SK-N-SH (cell line): ENCODE data around the gene RORB. TPM values are rescaled to one million over a fixed set of nuclear protein-coding genes. Genes with fewer than 3 reads are reported as not detected.

Experiments
- CTCF ChIA-PET: fragments of 300-600, 350-600 bp; formaldehyde crosslinking; extraction: SDS; loops from one replicate; lab custom pipeline; 2021; lab: Yijun Ruan, JAX
- POLR2A ChIA-PET: fragments of 350-600 bp; sonication (Branson Sonifier 250); formaldehyde crosslinking; extraction: SDS; loops from one replicate; lab custom pipeline; 2020; ENCODE audit warnings: antibody characterized with exemption, inconsistent platforms; lab: Yijun Ruan, JAX
- DNase-seq: peaks from one replicate; pipeline ENCODE4 v3.0.0; 2012
- H2AFZ ChIP-seq: fragments of 200-600 bp; sonication (generic); 2 replicates; pipeline ENCODE4 v1.8.1; 2016; ENCODE audit warnings: antibody characterized with exemption, mild to moderate bottlenecking, low read depth
- H3F3A ChIP-seq: fragments of 200-600 bp; sonication (generic); replicated peaks from 2 replicates; pipeline ENCODE3; 2016; ENCODE audit warnings: antibody characterized with exemption, mild to moderate bottlenecking; ENCODE audit not compliant: insufficient read depth
- H3K27ac ChIP-seq, 2 experiments: fragments of 200-500 bp in 1 of 2; fragments of 200-600 bp in 1 of 2; sonication (Bioruptor generic) in 1 of 2; sonication (generic), shearing (Covaris generic) in 1 of 2; 2 replicates each; pipeline versions ENCODE4 v1.5.1 to v1.6.1; 2014 to 2016; ENCODE audit warnings: low read depth in 2 of 2, inconsistent platforms in 1 of 2, low read length in 1 of 2, mild to moderate bottlenecking in 1 of 2, mixed read lengths in 1 of 2
- H3K27me3 ChIP-seq: fragments of 200-600 bp; sonication (generic), shearing (Covaris generic); 2 replicates; pipeline ENCODE4 v1.6.1; 2016; ENCODE audit warnings: mixed run types; ENCODE audit not compliant: insufficient read depth
- H3K36me3 ChIP-seq, 2 experiments: fragments of 200-500 bp in 1 of 2; fragments of 200-600 bp in 1 of 2; sonication (Bioruptor generic) in 1 of 2; sonication (generic) in 1 of 2; replicated peaks in 1 of 2; 2 replicates each; pipeline versions ENCODE3 to v1.5.1; 2014 to 2016; ENCODE audit warnings: low read length in 1 of 2, mild to moderate bottlenecking in 1 of 2; ENCODE audit not compliant: insufficient read depth in 2 of 2, control insufficient read depth in 1 of 2
- H3K4me1 ChIP-seq, 2 experiments: fragments of 200-500 bp in 1 of 2; fragments of 200-600 bp in 1 of 2; sonication (Bioruptor generic) in 1 of 2; sonication (generic), shearing (Covaris generic) in 1 of 2; 2 replicates each; pipeline versions ENCODE4 v1.5.1 to v1.6.1; 2014 to 2016; ENCODE audit warnings: low read depth in 1 of 2, low read length in 1 of 2, mixed run types in 1 of 2; ENCODE audit not compliant: insufficient read depth in 2 of 2, control insufficient read depth in 1 of 2
- H3K4me2 ChIP-seq: fragments of 200-600 bp; sonication (generic), shearing (Covaris generic); 2 replicates; pipeline ENCODE4 v1.6.1; 2017; ENCODE audit warnings: mixed run types
- H3K4me3 ChIP-seq, 2 experiments: fragments of 200-500 bp in 1 of 2; fragments of 200-600 bp in 1 of 2; sonication (Bioruptor generic) in 1 of 2; sonication (generic), shearing (Covaris generic) in 1 of 2; 2 replicates each; pipeline versions ENCODE4 v1.5.1 to v1.8.1; 2014 to 2016; ENCODE audit warnings: low read depth in 2 of 2, inconsistent platforms in 1 of 2, low read length in 1 of 2, mild to moderate bottlenecking in 1 of 2, mixed read lengths in 1 of 2, moderate library complexity in 1 of 2
- H3K79me2 ChIP-seq: fragments of 200-600 bp; sonication (generic); 2 replicates; pipeline ENCODE4 v1.8.1; 2017; ENCODE audit warnings: mild to moderate bottlenecking; ENCODE audit not compliant: insufficient read depth
- H3K9ac ChIP-seq: fragments of 200-600 bp; sonication (generic); 2 replicates; pipeline ENCODE4 v1.6.1; 2017; ENCODE audit warnings: mixed run types
- H3K9me2 ChIP-seq: fragments of 200-600 bp; sonication (generic); 2 replicates; pipeline ENCODE4 v1.6.1; 2017; ENCODE audit warnings: mixed run types
- H3K9me3 ChIP-seq: fragments of 200-600 bp; sonication (generic); 2 replicates; pipeline ENCODE4 v1.6.1; 2017; ENCODE audit warnings: mixed run types, mild to moderate bottlenecking, moderate library complexity
- H4K20me1 ChIP-seq: fragments of 200-600 bp; sonication (generic); 2 replicates; pipeline ENCODE4 v1.6.1; 2017; ENCODE audit warnings: mild to moderate bottlenecking, mixed run types; ENCODE audit not compliant: insufficient read depth
- CHD2 ChIP-seq: fragments of 150-350 bp; IDR thresholded peaks from 2 replicates; pipeline ENCODE4 v1.6.1; 2018; ENCODE audit warnings: low read length; ENCODE audit not compliant: partially characterized antibody
- ELF1 ChIP-seq: IDR thresholded peaks from 2 replicates; pipeline ENCODE4 v1.4.0; 2012
- EZH2phosphoT487 ChIP-seq: fragments of 200-600 bp; sonication (generic); IDR thresholded peaks from 2 replicates; pipeline ENCODE4 v1.6.1; 2017; ENCODE audit warnings: low read depth, mixed run types, mild to moderate bottlenecking, antibody characterized with exemption, moderate library complexity, borderline replicate concordance
- FOXJ3 ChIP-seq: sonication (generic); formaldehyde crosslinking; IDR thresholded peaks from 2 replicates; pipeline ENCODE4 v1.5.1; 2020; ENCODE audit warnings: mild to moderate bottlenecking, missing genetic modification reagents
- GATA2 ChIP-seq: sonication (generic); formaldehyde crosslinking; IDR thresholded peaks from 2 replicates; pipeline ENCODE4 v1.5.0; 2020; ENCODE audit warnings: mild to moderate bottlenecking, missing genetic modification reagents
- IRF3 ChIP-seq: fragments of 150-350 bp; IDR thresholded peaks from 2 replicates; pipeline ENCODE4 v1.6.1; 2016; ENCODE audit warnings: mild to moderate bottlenecking, low read depth, low read length
- MEF2A ChIP-seq: IDR thresholded peaks from 2 replicates; pipeline ENCODE4 v1.4.0; 2012; ENCODE audit warnings: low read depth, borderline replicate concordance
- MXI1 ChIP-seq: IDR thresholded peaks from 2 replicates; pipeline ENCODE4 v1.6.1; 2012; ENCODE audit warnings: mild to moderate bottlenecking, low read depth, low read length, improper control_type of control experiment
- NRF1 ChIP-seq: IDR thresholded peaks from 2 replicates; pipeline ENCODE4 v1.6.1; 2012; ENCODE audit warnings: low read depth, mild to moderate bottlenecking, low read length
- PBX3 ChIP-seq: IDR thresholded peaks from 2 replicates; pipeline ENCODE4; 2012
- RAD21 ChIP-seq: IDR thresholded peaks from 2 replicates; pipeline ENCODE4 v1.6.1; 2012; ENCODE audit warnings: mild to moderate bottlenecking, low read length
- RCOR1 ChIP-seq: fragments of 150-350 bp; IDR thresholded peaks from 2 replicates; pipeline ENCODE4 v1.6.1; 2017; ENCODE audit warnings: antibody characterized with exemption, low read length
- REST ChIP-seq: IDR thresholded peaks from 2 replicates; pipeline ENCODE4 v1.6.1; 2012; ENCODE audit warnings: mild to moderate bottlenecking, low read depth, low read length, moderate library complexity
- TAF1 ChIP-seq: IDR thresholded peaks from 2 replicates; pipeline ENCODE4 v1.6.1; 2012; ENCODE audit warnings: low read depth, mild to moderate bottlenecking, low read length, moderate library complexity, borderline replicate concordance
- TCF12 ChIP-seq: IDR thresholded peaks from 2 replicates; pipeline ENCODE4 v1.4.0; 2012
- TEAD4 ChIP-seq: IDR thresholded peaks from 2 replicates; pipeline ENCODE4 v1.4.0; 2012; ENCODE audit warnings: mild to moderate bottlenecking, borderline replicate concordance; ENCODE audit not compliant: insufficient read depth
- WGBS: methylation state at CpG from one replicate; pipeline ENCODE4 v1.1.6; 2017; ENCODE audit warnings: low lambda C conversion rate; 5-methylcytosine and 5-hydroxymethylcytosine counted together
- polyA plus RNA-seq, 3 experiments: library from polyadenylated mRNA; depleted of rRNA; stranded (reverse); fragments of >200 nt; gene quantifications; 2 replicates each; pipeline ENCODE4 v1.2.3, GENCODE V29; 2012
- TF ChIP-seq, protein P1 (sequence below): IDR thresholded peaks from 2 replicates; pipeline ENCODE4 v1.4.0; 2012; ENCODE audit warnings: low read depth, borderline replicate concordance
- TF ChIP-seq, protein P2 (sequence below): IDR thresholded peaks from 2 replicates; pipeline ENCODE4 v1.4.0; 2012; ENCODE audit warnings: low read depth

RORB gene
- polyA plus RNA-seq, 1 of the 3 experiments (the other 2 are of a cell fraction): 0.13 TPM

- CTCF ChIA-PET: interaction anchor here (0.9 kb wide), 1 partner anchor 15 kb away, joined by 3 read pairs; no protein-coding TSS in a partner anchor
- no peaks in the 10 kb centered on the region for H3F3A ChIP-seq
- H3K27ac ChIP-seq: no peak overlapping the region
- no peak overlapping the region for H3K4me2 ChIP-seq
- no peaks in the 10 kb centered on the region for H3K27me3 ChIP-seq
- WGBS: 45% methylated on average over 4 of the region's 4 CpGs
- H3K36me3 ChIP-seq: no peaks in the 10 kb centered on the region
- no peak overlapping the region for H2AFZ ChIP-seq
- no peaks in the 10 kb centered on the region for H4K20me1 ChIP-seq
- no peak overlapping the region for H3K4me3 ChIP-seq
- no peak overlapping the region for H3K9ac ChIP-seq
- H3K4me1 ChIP-seq: no peaks in the 10 kb centered on the region
- H3K9me2 ChIP-seq: no peaks in the 10 kb centered on the region; the same call in 1 of the 2 replicates
- DNase-seq: no peak
- H3K9me3 ChIP-seq: no peaks in the 10 kb centered on the region
- H3K79me2 ChIP-seq: no peaks in the 10 kb centered on the region
- TF ChIP-seq TCF12: no peak
- TF ChIP-seq PBX3: no peak
- no peak for TF ChIP-seq GATA2
- TF ChIP-seq IRF3: no peak
- no peak for TF ChIP-seq REST
- TF ChIP-seq EZH2phosphoT487: no peak
- no peak for TF ChIP-seq TEAD4
- no peak for TF ChIP-seq RAD21
- TF ChIP-seq, protein P1, sequence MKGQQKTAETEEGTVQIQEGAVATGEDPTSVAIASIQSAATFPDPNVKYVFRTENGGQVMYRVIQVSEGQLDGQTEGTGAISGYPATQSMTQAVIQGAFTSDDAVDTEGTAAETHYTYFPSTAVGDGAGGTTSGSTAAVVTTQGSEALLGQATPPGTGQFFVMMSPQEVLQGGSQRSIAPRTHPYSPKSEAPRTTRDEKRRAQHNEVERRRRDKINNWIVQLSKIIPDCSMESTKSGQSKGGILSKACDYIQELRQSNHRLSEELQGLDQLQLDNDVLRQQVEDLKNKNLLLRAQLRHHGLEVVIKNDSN: no peak
- no peak for TF ChIP-seq ELF1
- TF ChIP-seq NRF1: no peak
- no peak for TF ChIP-seq RCOR1
- TF ChIP-seq TAF1: no peak
- no peak for TF ChIP-seq CHD2
- TF ChIP-seq, protein P2, sequence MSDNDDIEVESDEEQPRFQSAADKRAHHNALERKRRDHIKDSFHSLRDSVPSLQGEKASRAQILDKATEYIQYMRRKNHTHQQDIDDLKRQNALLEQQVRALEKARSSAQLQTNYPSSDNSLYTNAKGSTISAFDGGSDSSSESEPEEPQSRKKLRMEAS: no peak
- TF ChIP-seq FOXJ3: no peak
- no peak for TF ChIP-seq MEF2A
- no peak for TF ChIP-seq MXI1
- POLR2A ChIA-PET: no interaction called here
These were observed 38.3 kb upstream of the RORB start for GRCh38 chr9:74458832-74459231.
